PFSK-1 (cell line): Measurements from ENCODE around the gene NECTIN1.

Source experiments
- FOXP2 ChIP-seq: optimal IDR thresholded peaks from 2 replicates; pipeline ENCODE3; 2011; ENCODE audit warnings: borderline replicate concordance, control low read depth, inconsistent platforms; ENCODE audit not compliant: insufficient read depth; ENCODE audit errors: extremely low read length, extremely low read depth
- POLR2AphosphoS5 ChIP-seq: IDR thresholded peaks from 2 replicates; pipeline ENCODE4 v1.6.1; 2012; ENCODE audit warnings: low read depth, mild to moderate bottlenecking, control low read depth, low read length, moderate library complexity
- REST ChIP-seq, 2 experiments: IDR thresholded peaks; 2 replicates each; pipeline versions ENCODE4 v1.6.1 to v1.8.0; 2011 to 2012; ENCODE audit warnings: low read depth in 2 of 2, low read length in 2 of 2, control low read depth in 1 of 2, inconsistent platforms in 1 of 2, mild to moderate bottlenecking in 1 of 2, moderate library complexity in 1 of 2; ENCODE audit not compliant: insufficient read depth in 1 of 2
- TAF1 ChIP-seq: IDR thresholded peaks from 2 replicates; pipeline ENCODE4 v1.6.1; 2012; ENCODE audit warnings: low read length, control low read depth, borderline replicate concordance; ENCODE audit not compliant: insufficient read depth

DNA sequence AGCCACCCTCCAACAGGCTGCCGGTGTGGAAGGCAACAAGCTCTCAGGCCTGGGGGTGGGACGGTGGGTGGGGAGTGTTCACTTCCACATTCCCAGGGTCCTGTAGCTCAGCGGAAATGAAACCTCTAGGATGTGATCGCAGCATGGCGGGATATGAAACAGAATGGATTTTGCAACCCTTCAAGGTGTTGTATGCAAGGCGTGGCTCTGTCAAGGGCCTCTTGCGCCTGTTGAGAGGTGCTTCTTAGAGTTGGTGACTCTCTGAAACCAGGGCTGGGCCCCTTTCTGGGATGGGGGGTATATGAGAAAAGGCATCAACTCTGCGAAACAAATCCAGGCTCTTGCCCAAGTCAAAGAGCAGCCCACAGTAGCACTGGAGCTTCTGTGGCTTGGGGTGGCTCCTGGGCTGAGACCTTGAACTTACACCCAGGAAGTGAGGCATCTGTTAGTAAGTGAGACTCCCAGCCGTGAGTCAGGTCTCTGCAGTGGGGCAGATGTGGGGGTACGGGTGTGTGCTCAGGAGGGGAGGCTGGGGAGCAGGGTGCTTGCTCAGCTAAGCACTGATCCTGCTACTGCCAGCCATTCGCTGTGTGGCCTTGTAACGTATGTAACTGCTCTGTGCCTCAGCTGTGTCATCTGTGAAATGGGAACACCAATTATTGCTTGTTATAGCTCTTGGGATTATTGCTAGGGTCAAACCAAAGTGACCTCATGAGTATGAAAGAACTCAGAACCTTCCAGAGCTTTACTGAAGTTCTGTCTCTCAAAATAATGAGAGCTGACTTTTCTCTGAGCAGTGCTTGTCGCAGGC, 28.3 kb downstream of the NECTIN1 start:
- TF ChIP-seq POLR2AphosphoS5: no peak
- TF ChIP-seq TAF1: no peak
- TF ChIP-seq FOXP2: no peak
- TF ChIP-seq REST (IDR thresholded peaks at IDR 0.05; ENCODE audit: insufficient read depth in 1 of 2, low read depth in 2 of 2, low read length in 2 of 2): no peak
